ENCODE data around the gene ELL3.
"Not testable (repeated sequence)": the region's sequence is repeated elsewhere in the genome, so short reads cannot be mapped to it uniquely, and the experiment has no call there.

ELL3 gene

GRCh38 chr15:43776718-43777266, at the start of gene ELL3:
Gene ELL3, minus strand, starts transcription at chr15:43776966. Its CDS starts 65 bp downstream, at chr15:43776901.
- peak; percentile 94 for DNase-seq

DNA sequence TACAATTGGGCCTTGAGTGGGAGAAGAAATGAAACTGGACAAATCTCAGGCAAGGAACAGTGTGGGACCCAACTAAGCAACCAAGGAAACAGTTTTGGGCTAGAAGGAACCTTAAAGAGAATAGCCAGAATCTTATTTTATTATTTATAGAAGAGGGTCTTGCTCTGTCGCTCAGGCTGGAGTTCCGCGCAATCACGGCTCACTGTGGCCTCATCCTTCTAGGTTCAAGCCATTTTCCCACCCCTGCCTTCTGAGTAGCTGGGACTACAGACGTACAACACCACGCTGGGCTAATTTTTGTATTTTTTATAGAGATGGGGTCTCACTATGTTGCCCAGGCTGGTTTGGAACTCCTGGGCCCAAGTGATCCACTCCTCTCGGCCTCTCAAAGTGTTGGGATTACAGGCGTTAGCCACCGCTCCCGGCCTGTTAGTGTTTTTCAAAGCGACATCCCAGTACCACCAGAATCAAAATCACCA, 49.3 kb upstream of the ELL3 start:
- DNase-seq: no peak

GRCh38 chr15:43825305-43825704, 48.5 kb upstream of the ELL3 start:
- not testable (repeated sequence) for DNase-seq

GRCh38 chr15:43824302-43825246, 47.8 kb upstream of the ELL3 start, which contains the start of gene MFAP1:
Gene MFAP1, minus strand, starts transcription at chr15:43824690. Its CDS starts 121 bp downstream, at chr15:43824569.
- peak; percentile 99 for DNase-seq

DNA sequence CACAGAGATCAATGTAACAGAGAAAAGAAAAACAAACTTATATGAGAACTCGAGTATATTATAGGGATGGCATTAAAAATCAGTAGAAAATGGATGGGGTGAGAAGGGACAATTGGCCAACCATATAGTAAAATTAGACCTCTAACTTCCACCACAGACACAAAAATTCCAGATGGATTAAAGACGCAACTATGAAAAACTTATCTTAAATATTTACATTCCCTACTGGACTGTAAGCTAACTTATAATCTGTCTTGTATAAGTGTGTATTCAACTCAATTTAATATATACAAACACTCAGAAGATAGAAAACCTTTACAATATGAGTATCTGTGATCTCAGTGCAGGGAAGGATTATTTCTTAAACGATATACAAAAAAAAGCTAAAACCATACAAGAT, 44.7 kb upstream of the ELL3 start:
- no peak for DNase-seq

- not testable (repeated sequence) for DNase-seq
These were observed 38.3 kb upstream of the ELL3 start for GRCh38 chr15:43815064-43815463.

GRCh38 chr15:43808960-43809678, 32.4 kb upstream of the ELL3 start:
- DNase-seq: no peak

GRCh38 chr15:43808435-43808950, 31.7 kb upstream of the ELL3 start:
- DNase-seq: no peak

DNA sequence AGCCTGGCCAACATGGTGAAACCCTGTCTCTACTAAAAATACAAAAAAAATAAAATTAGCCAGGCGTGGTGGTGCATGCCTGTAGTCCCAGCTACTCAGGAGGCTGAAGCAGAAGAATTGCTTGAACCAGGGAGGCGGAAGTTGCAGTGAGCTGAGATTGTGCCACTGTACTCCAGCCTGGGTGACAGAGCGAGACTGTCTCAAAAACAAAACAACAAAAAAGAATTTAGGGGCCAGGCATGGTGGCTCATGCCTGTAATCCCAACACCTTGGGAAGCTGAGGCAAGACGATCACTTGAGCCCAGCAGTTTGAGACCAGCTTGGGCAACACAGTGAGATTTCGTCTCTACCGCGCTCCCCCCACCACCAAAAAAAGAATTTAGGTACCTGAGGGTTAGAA, 25.9 kb upstream of the ELL3 start:
- not testable (repeated sequence) for DNase-seq

DNA sequence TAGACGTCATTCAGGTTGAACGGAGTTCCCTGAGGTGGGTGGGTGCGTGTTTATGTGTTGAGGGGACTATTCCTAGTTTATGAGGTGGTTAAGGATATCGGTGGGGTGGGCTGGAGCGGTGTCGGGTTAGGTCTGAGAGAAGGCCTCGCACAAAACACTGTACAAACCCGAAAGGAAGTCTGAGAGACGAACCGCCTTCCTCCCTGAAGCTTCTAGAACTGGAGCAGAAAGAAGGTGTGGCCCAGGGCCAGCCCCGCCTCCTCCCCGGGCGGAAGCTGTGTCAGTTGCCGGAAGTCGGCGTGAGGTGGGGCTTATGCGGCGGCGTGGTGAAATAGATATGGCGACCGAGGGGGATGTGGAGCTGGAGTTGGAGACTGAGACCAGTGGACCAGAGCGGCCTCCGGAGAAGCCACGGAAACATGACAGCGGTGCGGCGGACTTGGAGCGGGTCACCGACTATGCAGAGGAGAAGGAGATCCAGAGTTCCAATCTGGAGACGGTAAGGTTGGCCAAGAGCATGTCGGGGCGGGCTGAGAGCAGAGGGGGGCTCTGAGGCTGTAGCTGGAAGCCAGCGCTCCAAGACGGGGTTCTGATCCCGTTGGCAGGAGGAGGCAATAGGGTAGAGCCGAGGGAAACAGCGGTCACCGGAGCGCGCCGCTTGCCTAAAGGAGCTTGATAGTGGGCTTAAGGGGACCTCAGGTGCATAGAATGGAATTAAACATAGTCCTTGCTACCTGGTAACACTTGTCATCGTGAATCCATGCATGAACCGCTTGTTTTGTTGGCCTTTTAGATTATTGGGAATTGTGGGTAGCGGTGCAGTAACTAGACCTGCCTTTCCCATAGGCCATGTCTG, 23.7 kb upstream of the ELL3 start, which contains the start of gene HYPK:
Gene HYPK, plus strand, starts transcription at position 314 of the 856 bp plus-strand sequence. Its CDS starts 24 bp downstream, at position 338.
- DNase-seq: peak; percentile 96

- no peak for DNase-seq
These were observed 23.1 kb upstream of the ELL3 start, which contains the start of gene SERINC4 for GRCh38 chr15:43799945-43800285. Gene SERINC4, minus strand, starts transcription at chr15:43800220. Its CDS starts 234 bp downstream, at chr15:43799986.

GRCh38 chr15:43799209-43799944, 22.6 kb upstream of the ELL3 start:
- DNase-seq: peak; percentile 48

DNA sequence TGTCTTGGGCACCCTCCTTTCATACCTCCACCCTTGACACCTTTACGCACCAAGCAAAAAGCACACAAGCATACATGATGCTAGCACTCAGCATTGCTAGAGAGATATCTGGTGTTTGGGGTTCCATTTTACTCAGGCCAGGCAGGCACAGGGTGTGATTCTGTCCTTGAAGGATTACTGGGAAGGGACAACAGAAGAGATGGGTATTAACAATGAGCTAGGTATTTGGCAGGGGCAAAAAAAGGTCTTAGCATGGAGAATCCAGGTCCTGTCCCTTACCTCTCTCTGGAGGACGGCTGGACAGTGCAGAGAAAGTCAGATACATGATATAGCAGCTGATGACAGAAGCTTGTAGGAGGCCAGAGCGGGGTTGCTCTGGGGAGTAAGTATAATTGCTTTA, 19.8 kb upstream of the ELL3 start:
- no peak for DNase-seq

- DNase-seq: no peak
These were observed 19.2 kb upstream of the ELL3 start for GRCh38 chr15:43795997-43796396.

GRCh38 chr15:43795197-43795596, 18.4 kb upstream of the ELL3 start:
- DNase-seq: no peak

- no peak for DNase-seq
These were observed 17.7 kb upstream of the ELL3 start for GRCh38 chr15:43794269-43795037.

GRCh38 chr15:43793647-43794046, 16.9 kb upstream of the ELL3 start:
- no peak for DNase-seq

GRCh38 chr15:43792761-43793476, 16.2 kb upstream of the ELL3 start:
- peak; percentile 53 for DNase-seq

DNA sequence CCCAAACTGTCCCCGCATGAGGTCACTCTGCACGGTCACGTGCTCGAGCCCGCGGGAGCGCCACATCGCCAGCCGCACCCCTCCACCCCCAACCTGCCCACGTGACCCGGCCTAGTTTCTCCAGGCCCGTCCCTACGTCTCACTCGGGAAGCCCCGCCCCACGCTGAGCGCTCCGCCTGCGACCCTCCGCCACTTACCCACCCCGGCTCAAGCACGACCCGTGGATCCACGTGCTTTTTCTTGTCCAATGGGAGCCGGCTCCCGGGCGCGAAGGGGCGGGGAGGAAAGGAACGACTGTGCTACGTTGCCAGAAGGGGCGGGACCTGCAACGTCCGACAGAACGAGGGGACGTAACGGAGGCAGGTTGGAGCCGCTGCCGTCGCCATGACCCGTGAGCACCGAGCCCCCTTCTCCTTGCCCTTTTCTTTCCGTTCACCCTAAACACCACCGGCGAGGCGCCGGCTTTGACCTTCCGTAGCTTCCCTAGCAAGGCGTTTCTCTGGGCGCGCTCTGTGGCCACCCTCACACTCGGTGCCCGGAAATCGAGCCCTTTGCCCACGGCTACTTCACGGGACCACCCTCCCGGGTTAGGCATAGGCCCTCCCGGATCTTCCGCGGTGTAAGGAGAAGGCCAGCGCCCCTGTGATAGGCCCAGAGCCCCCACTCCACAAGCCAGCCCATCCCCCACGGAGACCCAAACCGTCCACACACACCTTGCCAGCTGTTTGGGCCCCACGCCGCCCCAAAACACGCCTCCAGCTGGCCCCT, 15.4 kb upstream of the ELL3 start, which contains the start of gene SERF2:
Gene SERF2, plus strand, starts transcription at position 328 of the 768 bp plus-strand sequence. Its CDS starts 57 bp downstream, at position 385.
- DNase-seq: peak; percentile 100
